OCI-M1 (cell line): ENCODE measurements around the gene RFTN1.

Experiments
- DNase-seq: peaks from one replicate; lab custom pipeline; 2025; lab: John Stamatoyannopoulos, UW

Gene RFTN1

GRCh38 chr3:16433701-16434151, 79.8 kb downstream of the RFTN1 start:
- no peak for DNase-seq

GRCh38 chr3:16432714-16433113, 80.8 kb downstream of the RFTN1 start:
- no peak for DNase-seq

GRCh38 chr3:16430717-16431630, 82.5 kb downstream of the RFTN1 start:
- DNase-seq = no peak

GRCh38 chr3:16429086-16429485, 84.4 kb downstream of the RFTN1 start:
- no peak for DNase-seq

- no peak for DNase-seq
These were observed 84.9 kb downstream of the RFTN1 start for GRCh38 chr3:16428612-16429011.

GRCh38 chr3:16427103-16427965, 86.2 kb downstream of the RFTN1 start:
- peak; percentile 65 for DNase-seq

- no peak for DNase-seq
These were observed 86.8 kb downstream of the RFTN1 start for GRCh38 chr3:16426665-16427064.

GRCh38 chr3:16426029-16426400, 87.5 kb downstream of the RFTN1 start:
- DNase-seq = no peak

- no peak for DNase-seq
These were observed 88.0 kb downstream of the RFTN1 start for GRCh38 chr3:16425398-16426028.

- no peak for DNase-seq
These were observed 89.4 kb downstream of the RFTN1 start for GRCh38 chr3:16423947-16424673.

GRCh38 chr3:16423298-16423697, 90.2 kb downstream of the RFTN1 start:
- DNase-seq = no peak

GRCh38 chr3:16419640-16420241, 93.8 kb downstream of the RFTN1 start:
- no peak for DNase-seq

- no peak for DNase-seq
These were observed 95.4 kb downstream of the RFTN1 start for GRCh38 chr3:16417945-16418739.

- no peak for DNase-seq
These were observed 97.5 kb downstream of the RFTN1 start for GRCh38 chr3:16415911-16416476.

GRCh38 chr3:16413321-16413720, 100.2 kb downstream of the RFTN1 start:
- DNase-seq = no peak

- no peak for DNase-seq
These were observed 101.2 kb downstream of the RFTN1 start for GRCh38 chr3:16412192-16412800.

- no peak for DNase-seq
These were observed 102.1 kb downstream of the RFTN1 start for GRCh38 chr3:16411441-16411840.

GRCh38 chr3:16410659-16411058, 102.8 kb downstream of the RFTN1 start:
- DNase-seq = no peak

GRCh38 chr3:16409032-16409431, 104.5 kb downstream of the RFTN1 start:
- no peak for DNase-seq

- no peak for DNase-seq
These were observed 106.1 kb downstream of the RFTN1 start for GRCh38 chr3:16407366-16407765.
